NCI-H510A treated with DMSO at 0.1 percent for 48 hours (cell line): ENCODE data around the gene ARL13B.
"Not testable (repeated sequence)": the region's sequence is repeated elsewhere in the genome, so short reads cannot be mapped to it uniquely, and the experiment has no call there.

Source experiments
- DNase-seq: peaks from one replicate; lab custom pipeline; 2025; lab: John Stamatoyannopoulos, UW

Gene ARL13B

GRCh38 chr3:94001191-94001590, 21.2 kb downstream of the ARL13B start:
- no peak for DNase-seq

GRCh38 chr3:94001827-94002495, 22.0 kb downstream of the ARL13B start:
- no peak for DNase-seq

GRCh38 chr3:94004301-94004910, 24.5 kb downstream of the ARL13B start:
- DNase-seq: peak; percentile 13

- DNase-seq: no peak
Measured at GRCh38 chr3:94008253-94008652, 28.3 kb downstream of the ARL13B start.

- peak; percentile 7 for DNase-seq
Measured at GRCh38 chr3:94009608-94010007, 29.7 kb downstream of the ARL13B start.

- DNase-seq: no peak
Measured at GRCh38 chr3:94011233-94011711, 31.3 kb downstream of the ARL13B start.

GRCh38 chr3:94012185-94012584, 32.2 kb downstream of the ARL13B start:
- DNase-seq: no peak

GRCh38 chr3:94015025-94015424, 35.1 kb downstream of the ARL13B start:
- DNase-seq: no peak

- no peak for DNase-seq
Measured at GRCh38 chr3:94019659-94020058, 39.7 kb downstream of the ARL13B start.

- no peak for DNase-seq
Measured at GRCh38 chr3:94020293-94020692, 40.3 kb downstream of the ARL13B start.

- DNase-seq: no peak
Measured at GRCh38 chr3:94024385-94024784, 44.4 kb downstream of the ARL13B start.

GRCh38 chr3:94026623-94027022, 46.7 kb downstream of the ARL13B start:
- DNase-seq: no peak

GRCh38 chr3:94028093-94028837, 48.3 kb downstream of the ARL13B start, which contains the start of gene STX19:
Gene STX19 (minus strand): TSS chr3:94028597. CDS start chr3:94015269, 13,328 bp downstream.
- peak; percentile 73 for DNase-seq

GRCh38 chr3:94036909-94037507, 57.1 kb downstream of the ARL13B start:
- peak; percentile 18 for DNase-seq

GRCh38 chr3:94043285-94043684, 63.3 kb downstream of the ARL13B start:
- DNase-seq: no peak

GRCh38 chr3:94044100-94044936, 64.4 kb downstream of the ARL13B start:
- DNase-seq: not testable (repeated sequence)

GRCh38 chr3:94046533-94046932, 66.6 kb downstream of the ARL13B start:
- no peak for DNase-seq

- no peak for DNase-seq
Measured at GRCh38 chr3:94049267-94049666, 69.3 kb downstream of the ARL13B start.

- DNase-seq: no peak
Measured at GRCh38 chr3:94050546-94050945, 70.6 kb downstream of the ARL13B start.

- DNase-seq: no peak
Measured at GRCh38 chr3:94061297-94061696, 81.3 kb downstream of the ARL13B start.
